ENCODE data around the gene NRSN2. TPM values are rescaled to one million over a fixed set of nuclear protein-coding genes. Genes with fewer than 3 reads are reported as not detected.

The NRSN2 gene
- total and polyA plus RNA-seq, 12 donors: 12.1 to 53.9 (median 20.0) TPM

DNA sequence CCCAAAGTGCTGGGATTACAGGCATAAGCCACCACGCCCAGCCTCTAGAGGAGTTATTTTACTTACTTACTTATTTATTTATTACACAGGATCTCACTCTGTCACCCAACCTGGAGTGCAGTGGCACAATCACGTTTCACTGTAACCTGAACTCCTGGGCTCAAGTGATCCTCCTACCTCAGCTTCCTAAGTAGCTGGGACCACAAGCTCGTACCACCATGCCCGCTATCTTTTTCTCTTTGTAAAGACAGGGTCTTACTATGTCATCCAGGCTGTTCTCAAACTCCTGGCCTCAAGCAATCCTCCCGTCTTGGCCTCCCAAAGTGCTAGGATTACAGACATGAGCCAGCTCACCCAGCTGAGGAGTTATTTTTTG lies 32.0 kb downstream of the NRSN2 start:
- Histone ChIP-seq H3K4me1 (peaks cover 0 to 19% (median 6%) of the 10 kb centered on the region in 9 donors), H3K27ac (no peak overlapping the region), H3K36me3 (no peaks in the 10 kb centered on the region), H3K9me3 (no peaks in the 10 kb centered on the region), H3K27me3 (peaks cover 0 to 5% (median 0%) of the 10 kb centered on the region in 7 donors), H3K4me3 (no peak overlapping the region)
- WGBS, 2 donors: 86 to 89% methylated on average over 5 of the region's 5 CpGs
- intact Hi-C loops (cut with DNase I): no loop called here
- ATAC-seq (no peak), DNase-seq (no peak)
- TF ChIP-seq, protein P1, sequence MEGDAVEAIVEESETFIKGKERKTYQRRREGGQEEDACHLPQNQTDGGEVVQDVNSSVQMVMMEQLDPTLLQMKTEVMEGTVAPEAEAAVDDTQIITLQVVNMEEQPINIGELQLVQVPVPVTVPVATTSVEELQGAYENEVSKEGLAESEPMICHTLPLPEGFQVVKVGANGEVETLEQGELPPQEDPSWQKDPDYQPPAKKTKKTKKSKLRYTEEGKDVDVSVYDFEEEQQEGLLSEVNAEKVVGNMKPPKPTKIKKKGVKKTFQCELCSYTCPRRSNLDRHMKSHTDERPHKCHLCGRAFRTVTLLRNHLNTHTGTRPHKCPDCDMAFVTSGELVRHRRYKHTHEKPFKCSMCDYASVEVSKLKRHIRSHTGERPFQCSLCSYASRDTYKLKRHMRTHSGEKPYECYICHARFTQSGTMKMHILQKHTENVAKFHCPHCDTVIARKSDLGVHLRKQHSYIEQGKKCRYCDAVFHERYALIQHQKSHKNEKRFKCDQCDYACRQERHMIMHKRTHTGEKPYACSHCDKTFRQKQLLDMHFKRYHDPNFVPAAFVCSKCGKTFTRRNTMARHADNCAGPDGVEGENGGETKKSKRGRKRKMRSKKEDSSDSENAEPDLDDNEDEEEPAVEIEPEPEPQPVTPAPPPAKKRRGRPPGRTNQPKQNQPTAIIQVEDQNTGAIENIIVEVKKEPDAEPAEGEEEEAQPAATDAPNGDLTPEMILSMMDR (IDR thresholded peaks at IDR 0.05): no peak

DNA sequence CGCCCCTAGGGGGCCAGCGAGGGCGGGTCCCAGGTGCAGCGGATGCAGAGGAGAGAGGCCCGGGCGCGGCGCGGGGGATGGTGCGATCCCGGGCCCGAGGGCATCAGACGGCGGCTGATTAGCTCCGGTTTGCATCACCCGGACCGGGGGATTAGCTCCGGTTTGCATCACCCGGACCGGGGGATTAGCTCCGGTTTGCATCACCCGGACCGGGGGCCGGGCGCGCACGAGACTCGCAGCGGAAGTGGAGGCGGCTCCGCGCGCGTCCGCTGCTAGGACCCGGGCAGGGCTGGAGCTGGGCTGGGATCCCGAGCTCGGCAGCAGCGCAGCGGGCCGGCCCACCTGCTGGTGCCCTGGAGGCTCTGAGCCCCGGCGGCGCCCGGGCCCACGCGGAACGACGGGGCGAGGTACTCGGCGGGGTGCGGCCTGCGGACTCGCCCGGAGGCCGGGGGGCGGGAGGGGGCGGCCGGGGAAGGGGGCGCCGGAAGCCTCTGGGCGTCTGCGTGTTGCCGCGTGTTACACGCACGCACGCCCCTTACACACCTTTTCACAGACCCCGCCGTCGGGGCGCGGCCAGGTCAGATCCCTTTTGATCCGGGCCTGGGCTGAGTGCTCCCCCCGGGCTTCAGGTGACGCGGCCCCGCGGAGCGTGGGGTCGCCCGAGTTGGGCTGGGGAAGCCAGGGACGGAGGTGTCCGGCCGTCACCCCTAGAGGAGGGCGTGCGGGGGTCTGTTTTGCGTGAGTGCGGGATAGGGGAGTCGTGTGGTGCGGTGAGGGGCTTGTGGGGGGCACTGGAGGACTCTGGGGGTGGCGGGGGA lies 34.1 kb downstream of the NRSN2 start:
- intact Hi-C loops (cut with DNase I): no loop called here
- Histone ChIP-seq H3K9me3 (no peaks in the 10 kb centered on the region), H3K27ac (peak overlapping the region in 9 of 10 donors; percentile 21 to 85 (median 58)), H3K4me1 (peaks cover 0 to 18% (median 4%) of the 10 kb centered on the region in 9 donors), H3K36me3 (no peaks in the 10 kb centered on the region), H3K27me3 (peaks cover 0 to 5% (median 0%) of the 10 kb centered on the region in 7 donors), H3K4me3 (peak overlapping the region; percentile 44 to 78 (median 64))
- DNase-seq (peak; percentile 41 to 53), ATAC-seq (peak; percentile 48 to 81 (median 66))
- WGBS, 2 donors: 1% methylated on average over 83 to 93 of the region's 93 CpGs
- TF ChIP-seq, protein P1 (IDR thresholded peaks at IDR 0.05): no peak

DNA sequence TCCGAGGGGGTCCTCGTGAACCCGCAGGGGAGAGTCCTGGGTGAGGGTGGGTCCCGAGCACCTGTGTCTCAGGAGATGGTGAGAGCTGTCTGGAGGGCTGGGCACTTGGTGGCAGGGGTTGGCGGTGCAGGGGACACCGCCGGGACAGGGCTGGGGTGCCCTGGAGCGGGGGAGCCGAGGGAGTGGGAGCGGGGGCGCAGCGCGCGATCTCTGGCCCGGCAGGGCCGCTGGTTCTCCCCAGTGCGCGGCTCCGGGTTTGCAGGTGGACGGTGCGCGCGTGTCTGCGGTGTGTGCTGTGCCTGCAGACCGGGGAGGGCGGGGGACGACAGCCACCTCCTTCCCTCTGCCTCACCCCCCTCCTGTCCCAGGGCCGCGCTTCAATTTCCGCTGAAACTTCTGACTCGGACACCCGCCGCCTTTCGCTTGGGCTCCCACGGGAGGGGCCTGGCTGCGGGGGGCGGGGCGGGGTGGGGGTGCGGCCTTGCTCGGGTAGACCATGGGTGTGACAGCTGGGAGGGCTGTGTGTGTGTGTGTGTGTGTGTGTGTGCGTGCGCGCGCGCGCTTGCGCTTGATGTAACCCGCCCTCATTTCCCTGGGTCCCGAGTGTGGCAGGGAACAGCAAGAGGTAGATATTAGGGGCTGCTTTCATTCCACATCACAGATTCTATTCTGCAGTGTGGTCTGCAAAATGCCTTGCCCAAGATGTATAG lies 34.8 kb downstream of the NRSN2 start:
- intact Hi-C loops (cut with DNase I): no loop called here
- H3K27me3 ChIP-seq: peaks cover 0 to 5% (median 0%) of the 10 kb centered on the region in 7 donors
- DNase-seq (peak; percentile 72 to 80), ATAC-seq (peak; percentile 76 to 90 (median 84))
- H3K4me3 ChIP-seq: peak overlapping the region; percentile 44 to 78 (median 64)
- H3K27ac ChIP-seq: peak overlapping the region in 7 of 10 donors; percentile 36 to 85 (median 74)
- H3K4me1 ChIP-seq: peaks cover 0 to 18% (median 4%) of the 10 kb centered on the region in 9 donors
- 2 to 4% methylated on average over 47 to 49 of the region's 49 CpGs for WGBS, 2 donors
- no peaks in the 10 kb centered on the region for H3K9me3 ChIP-seq
- TF ChIP-seq, protein P1 (IDR thresholded peaks at IDR 0.05): no peak
- H3K36me3 ChIP-seq: no peaks in the 10 kb centered on the region

DNA sequence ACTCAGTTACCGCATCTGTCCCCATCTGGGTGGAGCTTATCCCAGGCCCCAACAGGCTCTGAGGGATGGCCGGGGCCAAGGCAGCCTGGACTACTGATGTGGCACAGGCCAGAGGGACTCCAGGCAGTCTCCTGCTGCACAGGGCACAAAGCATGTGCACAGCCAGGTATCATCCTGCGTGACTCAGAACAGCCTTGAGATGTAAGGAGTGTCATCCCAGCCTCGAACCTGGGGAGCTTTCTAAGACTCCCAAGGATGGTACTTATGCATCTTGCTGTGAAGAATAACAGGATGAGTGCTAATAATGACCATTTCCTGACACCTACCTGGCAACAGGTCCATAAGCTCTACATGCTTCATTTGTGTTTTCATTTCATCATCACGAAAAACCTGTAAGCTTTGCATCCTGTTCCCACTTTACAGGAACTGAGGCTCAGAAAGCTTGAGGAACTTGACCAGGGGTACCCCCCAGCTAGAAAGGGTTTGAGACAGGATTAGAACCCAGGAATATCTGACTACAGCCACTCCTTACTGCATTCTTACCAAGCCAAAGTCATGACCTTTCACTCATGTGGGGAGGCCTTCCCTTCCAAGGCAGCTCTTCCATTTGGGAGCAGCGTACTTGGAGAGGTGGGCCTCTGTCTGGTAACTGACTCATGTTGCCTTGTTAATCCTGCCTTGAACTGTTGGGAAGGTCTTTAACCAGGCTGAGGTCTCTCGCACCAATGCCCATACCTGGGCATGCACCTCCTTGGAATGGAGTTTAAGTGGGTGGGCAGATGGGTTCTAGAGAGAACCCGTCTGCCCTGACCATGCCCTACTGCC lies 35.6 kb downstream of the NRSN2 start:
- DNase-seq (no peak), ATAC-seq (peak in 7 of 8 donors; percentile 1 to 25 (median 15))
- peak overlapping the region in 8 of 10 donors; percentile 45 to 78 (median 64) for H3K4me3 ChIP-seq
- H3K27ac ChIP-seq: peak overlapping the region in 3 of 10 donors; percentile 15 to 85 (median 21)
- no peaks in the 10 kb centered on the region for H3K9me3 ChIP-seq
- peaks cover 0 to 5% (median 0%) of the 10 kb centered on the region in 7 donors for H3K27me3 ChIP-seq
- TF ChIP-seq, protein P1 (IDR thresholded peaks at IDR 0.05): no peak
- peaks cover 0 to 18% (median 4%) of the 10 kb centered on the region in 9 donors for H3K4me1 ChIP-seq
- H3K36me3 ChIP-seq: no peaks in the 10 kb centered on the region
- WGBS, 2 donors: 78 to 79% methylated on average over 7 to 8 of the region's 8 CpGs
- intact Hi-C loops (cut with DNase I): no loop called here
